HCT116 (cell line): ENCODE data around the gene TACC3. TPM values are rescaled to one million over a fixed set of nuclear protein-coding genes. Genes with fewer than 3 reads are reported as not detected.

Source experiments
- ATAC-seq: fragments of 200-7000 bp; cut with Tn5 transposase; 2 replicates; pipeline ENCODE4 v1.9.1; 2020; ENCODE audit warnings: mild to moderate bottlenecking, moderate library complexity
- BruUV-seq: library from RNA; stranded (reverse); fragments of 400-500 nt; replicated peaks from 2 replicates; lab custom pipeline; 2021; lab: Mats Ljungman, UMichigan
- CTCF ChIA-PET: fragments of 300-600 bp; sonication (Branson Sonifier 250); formaldehyde crosslinking; loops from one replicate; lab custom pipeline; 2021; ENCODE audit warnings: antibody characterized with exemption; lab: Charles Lee
- POLR2A ChIA-PET: fragments of 300-600, 350-600 bp; sonication (Branson Sonifier 250); formaldehyde crosslinking; loops from one replicate; lab custom pipeline; 2021; ENCODE audit warnings: antibody characterized with exemption; lab: Charles Lee
- RAD21 ChIA-PET, 2 experiments: fragments of 300-600 bp; sonication (Branson Sonifier 250); formaldehyde crosslinking; loops; one replicate each; lab custom pipeline; 2023; ENCODE audit warnings: low total read pairs in 2 of 2; ENCODE audit not compliant: uncharacterized antibody in 2 of 2, unreplicated experiment in 2 of 2, low non-redundant PET in 1 of 2; lab: Charles Lee
- DNase-seq: peaks from one replicate; pipeline ENCODE4 v3.0.0-alpha.2; 2010; ENCODE audit warnings: low read depth, low spot score
- H2AFZ ChIP-seq: fragments of 200-600 bp; shearing (Covaris generic), sonication (generic); 2 replicates; pipeline ENCODE4 v1.6.1; 2017; ENCODE audit warnings: low read depth, mixed run types, mixed read lengths, antibody characterized with exemption, low read length; ENCODE audit not compliant: poor library complexity, severe bottlenecking
- H3K27ac ChIP-seq: 2 replicates; pipeline ENCODE4 v1.5.1; 2012; ENCODE audit warnings: low read depth, low read length
- H3K27me3 ChIP-seq: fragments of 200-600 bp; sonication (generic); 2 replicates; pipeline ENCODE4 v1.6.1; 2016; ENCODE audit warnings: mixed run types, low read length, mixed read lengths; ENCODE audit not compliant: insufficient read depth
- H3K36me3 ChIP-seq, 2 experiments: fragments of 200-500 bp in 1 of 2; fragments of 200-600 bp in 1 of 2; sonication (Bioruptor generic) in 1 of 2; sonication (generic) in 1 of 2; 2 replicates each; pipeline versions ENCODE4 v1.5.1 to v1.6.1; 2014 to 2016; ENCODE audit warnings: low read length in 2 of 2, inconsistent platforms in 1 of 2, mixed read lengths in 1 of 2, mixed run types in 1 of 2; ENCODE audit not compliant: insufficient read depth in 2 of 2, control insufficient read depth in 1 of 2
- H3K4me1 ChIP-seq, 2 experiments: fragments of 200-600 bp in 1 of 2; sonication (generic) in 1 of 2; 2 replicates each; pipeline versions ENCODE4 v1.5.1 to v1.6.1; 2012 to 2017; ENCODE audit warnings: low read length in 2 of 2, inconsistent platforms in 1 of 2, mild to moderate bottlenecking in 1 of 2, mixed read lengths in 1 of 2, mixed run types in 1 of 2, moderate library complexity in 1 of 2; ENCODE audit not compliant: insufficient read depth in 2 of 2, control insufficient read depth in 1 of 2
- H3K4me2 ChIP-seq: fragments of 200-600 bp; sonication (generic); 2 replicates; pipeline ENCODE4 v1.6.1; 2017; ENCODE audit warnings: mixed run types, low read length, mixed read lengths
- H3K4me3 ChIP-seq, 2 experiments: fragments of 200-600 bp in 1 of 2; sonication (generic) in 1 of 2; replicated peaks in 1 of 2; 2 replicates each; pipeline ENCODE4 v1.5.1; 2011 to 2016; ENCODE audit warnings: low read length in 2 of 2, control low read depth in 1 of 2, low read depth in 1 of 2, mild to moderate bottlenecking in 1 of 2, mixed read lengths in 1 of 2, mixed run types in 1 of 2
- H3K79me2 ChIP-seq: fragments of 200-600 bp; sonication (generic); 2 replicates; pipeline ENCODE4 v1.6.1; 2017; ENCODE audit warnings: mild to moderate bottlenecking, mixed run types, low read length, moderate library complexity, mixed read lengths; ENCODE audit not compliant: insufficient read depth
- H3K9ac ChIP-seq: fragments of 200-600 bp; sonication (generic); 2 replicates; pipeline ENCODE4 v1.6.1; 2016; ENCODE audit warnings: low read length, mixed read lengths
- H3K9me2 ChIP-seq: fragments of 200-600 bp; sonication (generic), shearing (Covaris generic); 2 replicates; pipeline ENCODE4 v1.6.1; 2017; ENCODE audit warnings: mixed run types, mild to moderate bottlenecking, moderate library complexity; ENCODE audit not compliant: insufficient read depth
- H3K9me3 ChIP-seq, 2 experiments: fragments of 200-500 bp in 1 of 2; fragments of 200-600 bp in 1 of 2; sonication (Bioruptor generic) in 1 of 2; sonication (generic) in 1 of 2; 2 replicates each; pipeline ENCODE4 v1.6.1; 2014 to 2017; ENCODE audit warnings: low read length in 2 of 2, mixed read lengths in 2 of 2, inconsistent platforms in 1 of 2, low read depth in 1 of 2, mild to moderate bottlenecking in 1 of 2, mixed run types in 1 of 2, moderate library complexity in 1 of 2; ENCODE audit not compliant: control insufficient read depth in 1 of 2, insufficient read depth in 1 of 2
- H4K20me1 ChIP-seq: fragments of 200-600 bp; sonication (generic), shearing (Covaris generic); 2 replicates; pipeline ENCODE4 v1.6.1; 2017; ENCODE audit warnings: mixed run types, mild to moderate bottlenecking, moderate library complexity; ENCODE audit not compliant: insufficient read depth
- ATF3 ChIP-seq: IDR thresholded peaks from 2 replicates; pipeline ENCODE4 v1.6.1; 2012
- CBX3 ChIP-seq: IDR thresholded peaks from 2 replicates; pipeline ENCODE4 v1.6.1; 2012; ENCODE audit warnings: low read depth
- CEBPB ChIP-seq: IDR thresholded peaks from 2 replicates; pipeline ENCODE4 v1.6.1; 2012; ENCODE audit warnings: low read depth
- CTCF ChIP-seq, 3 experiments: fragments of 200-600 bp in 1 of 3; sonication (generic) in 1 of 3; IDR thresholded peaks in 2 of 3; conservative IDR thresholded peaks in 1 of 3; 2 replicates each; pipeline ENCODE4 v1.5.1; 2012 to 2017; ENCODE audit warnings: low read depth in 2 of 3, low read length in 2 of 3, antibody characterized with exemption in 1 of 3, borderline replicate concordance in 1 of 3, control low read depth in 1 of 3, mild to moderate bottlenecking in 1 of 3, mixed read lengths in 1 of 3, mixed run types in 1 of 3, moderate library complexity in 1 of 3; ENCODE audit not compliant: insufficient read depth in 1 of 3
- EZH2phosphoT487 ChIP-seq: fragments of 200-600 bp; IDR thresholded peaks from 2 replicates; pipeline ENCODE4 v1.6.1; 2018; ENCODE audit warnings: antibody characterized with exemption, borderline replicate concordance
- JUND ChIP-seq: IDR thresholded peaks from 2 replicates; pipeline ENCODE4 v1.6.1; 2012
- MAX ChIP-seq: IDR thresholded peaks from 2 replicates; pipeline ENCODE4 v1.6.1; 2012
- RAD21 ChIP-seq: IDR thresholded peaks from 2 replicates; pipeline ENCODE4 v1.6.1; 2012; ENCODE audit warnings: low read depth, mild to moderate bottlenecking
- SIN3A ChIP-seq: IDR thresholded peaks from 2 replicates; pipeline ENCODE4 v1.6.1; 2012; ENCODE audit warnings: low read depth
- SRF ChIP-seq: IDR thresholded peaks from 2 replicates; pipeline ENCODE4 v1.6.1; 2012; ENCODE audit warnings: low read depth
- TCF7L2 ChIP-seq: IDR thresholded peaks from 2 replicates; pipeline ENCODE4 v1.7.0; 2011; ENCODE audit warnings: borderline replicate concordance, inconsistent platforms; ENCODE audit not compliant: insufficient read depth, insufficient read length; ENCODE audit errors: extremely low read depth
- ZBTB33 ChIP-seq: IDR thresholded peaks from 2 replicates; pipeline ENCODE4 v1.6.1; 2011; ENCODE audit warnings: mild to moderate bottlenecking, low read length, moderate library complexity; ENCODE audit not compliant: insufficient replicate concordance; ENCODE audit errors: extremely low read depth
- intact Hi-C: fragments of 100-400 bp; cut with micrococcal nuclease; formaldehyde crosslinking; loops from 2 replicates; pipeline ENCODE4 v1.10.0; 2022
- total RNA-seq: library from RNA; stranded (reverse); gene quantifications from one replicate; pipeline ENCODE4 v1.2.1, GENCODE V29; 2021; ENCODE audit not compliant: unreplicated experiment

The TACC3 gene
- total RNA-seq, 1 experiment from 2014 or later = 106 TPM

GRCh38 chr4:1776521-1777161 is 55.3 kb downstream of the TACC3 start:
- peaks cover 11 to 21% of the 10 kb centered on the region in 2 experiments; a peak in 3 of 4 replicates for H3K4me1 ChIP-seq
- DNase-seq = no peak
- no peak for ATAC-seq
- RAD21 ChIA-PET = no interaction called here
- H3K79me2 ChIP-seq = no peaks in the 10 kb centered on the region
- POLR2A ChIA-PET = interaction anchor here (1.1 kb wide), 1 partner anchor 13 kb away, joined by 3 read pairs; no protein-coding TSS in a partner anchor
- H3K9me3 ChIP-seq = no peaks in the 10 kb centered on the region
- H3K36me3 ChIP-seq = no peaks in the 10 kb centered on the region
- no peaks in the 10 kb centered on the region for H3K9me2 ChIP-seq
- no peak overlapping the region for H3K9ac ChIP-seq
- no peak overlapping the region for H3K4me2 ChIP-seq
- CTCF ChIA-PET = interaction anchor here (2.3 kb wide), 1 partner anchor 9 kb away, joined by 8 read pairs; no protein-coding TSS in a partner anchor
- TF ChIP-seq ZBTB33 (no peak), MAX (no peak), CBX3 (no peak), TCF7L2 (no peak), CTCF (IDR thresholded peaks at IDR 0.05 in 2 of 3, conservative IDR thresholded peaks at IDR 0.05 in 1 of 3; ENCODE audit: borderline replicate concordance in 1 of 3, insufficient read depth in 1 of 3, low read depth in 2 of 3, low read length in 2 of 3) (no peak), CEBPB (no peak), SRF (no peak), SIN3A (no peak), ATF3 (no peak), RAD21 (no peak), EZH2phosphoT487 (no peak), JUND (no peak)
- no peak overlapping the region for H3K4me3 ChIP-seq
- BruUV-seq = no TSS peak
- no peak overlapping the region for H2AFZ ChIP-seq
- H3K27me3 ChIP-seq = no peaks in the 10 kb centered on the region
- no peak overlapping the region for H3K27ac ChIP-seq
- intact Hi-C loops = no loop called here
- H4K20me1 ChIP-seq = no peaks in the 10 kb centered on the region
